ENCODE measurements around the gene TMEM219. TPM values are rescaled to one million over a fixed set of nuclear protein-coding genes. Genes with fewer than 3 reads are reported as not detected.

Gene TMEM219
- total RNA-seq, 2 donors from 2014 or later: 122 to 136 TPM

GRCh38 chr16:30004424-30004776 lies 42.5 kb downstream of the TMEM219 start:
- H3K27me3 ChIP-seq (ENCODE audit: control insufficient read depth, insufficient read depth, low read length, poor library complexity, severe bottlenecking): no peaks in the 10 kb centered on the region
- 94 to 97% methylated on average over 10 to 19 of the region's 19 CpGs for WGBS, 2 experiments (ENCODE audit: insufficient coverage in 1 of 2, insufficient read length in 1 of 2)
- no peaks in the 10 kb centered on the region for H3K9me3 Mint-ChIP-seq
- H3K36me3 ChIP-seq (ENCODE audit: control insufficient read depth, insufficient read depth, low read length): peaks cover 15% of the 10 kb centered on the region
- no peak overlapping the region for H3K27ac ChIP-seq (ENCODE audit: low read depth, low read length)
- H3K4me1 Mint-ChIP-seq: no peaks in the 10 kb centered on the region
- DNase-seq: no peak
- H3K36me3 Mint-ChIP-seq (ENCODE audit: low read depth): peaks cover 15% of the 10 kb centered on the region
- H3K27me3 Mint-ChIP-seq (ENCODE audit: insufficient read depth): peaks cover 14% of the 10 kb centered on the region
- no peaks in the 10 kb centered on the region for H3K4me1 ChIP-seq (ENCODE audit: control insufficient read depth, insufficient read depth, low read length)
- no peak overlapping the region for H3K4me3 Mint-ChIP-seq
- H3K9me3 ChIP-seq (ENCODE audit: control insufficient read depth, low read length): no peaks in the 10 kb centered on the region
- no peak overlapping the region for H3K4me3 ChIP-seq (ENCODE audit: low read length)
- TF ChIP-seq, protein P1, sequence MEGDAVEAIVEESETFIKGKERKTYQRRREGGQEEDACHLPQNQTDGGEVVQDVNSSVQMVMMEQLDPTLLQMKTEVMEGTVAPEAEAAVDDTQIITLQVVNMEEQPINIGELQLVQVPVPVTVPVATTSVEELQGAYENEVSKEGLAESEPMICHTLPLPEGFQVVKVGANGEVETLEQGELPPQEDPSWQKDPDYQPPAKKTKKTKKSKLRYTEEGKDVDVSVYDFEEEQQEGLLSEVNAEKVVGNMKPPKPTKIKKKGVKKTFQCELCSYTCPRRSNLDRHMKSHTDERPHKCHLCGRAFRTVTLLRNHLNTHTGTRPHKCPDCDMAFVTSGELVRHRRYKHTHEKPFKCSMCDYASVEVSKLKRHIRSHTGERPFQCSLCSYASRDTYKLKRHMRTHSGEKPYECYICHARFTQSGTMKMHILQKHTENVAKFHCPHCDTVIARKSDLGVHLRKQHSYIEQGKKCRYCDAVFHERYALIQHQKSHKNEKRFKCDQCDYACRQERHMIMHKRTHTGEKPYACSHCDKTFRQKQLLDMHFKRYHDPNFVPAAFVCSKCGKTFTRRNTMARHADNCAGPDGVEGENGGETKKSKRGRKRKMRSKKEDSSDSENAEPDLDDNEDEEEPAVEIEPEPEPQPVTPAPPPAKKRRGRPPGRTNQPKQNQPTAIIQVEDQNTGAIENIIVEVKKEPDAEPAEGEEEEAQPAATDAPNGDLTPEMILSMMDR (conservative IDR thresholded peaks at IDR 0.05): no peak
- H3K9ac ChIP-seq (ENCODE audit: extremely low read depth, low read length, poor library complexity, severe bottlenecking): no peak overlapping the region
- no peak overlapping the region for H3K27ac Mint-ChIP-seq

GRCh38 chr16:30004811-30005242 lies 42.9 kb downstream of the TMEM219 start:
- no peak overlapping the region for H3K27ac Mint-ChIP-seq
- H3K4me3 Mint-ChIP-seq: no peak overlapping the region
- peaks cover 11% of the 10 kb centered on the region for H3K36me3 Mint-ChIP-seq (ENCODE audit: low read depth)
- H3K27ac ChIP-seq (ENCODE audit: low read depth, low read length): no peak overlapping the region
- peaks cover 15% of the 10 kb centered on the region for H3K36me3 ChIP-seq (ENCODE audit: control insufficient read depth, insufficient read depth, low read length)
- no peak overlapping the region for H3K4me3 ChIP-seq (ENCODE audit: low read length)
- no peak for DNase-seq
- WGBS, 2 experiments (ENCODE audit: insufficient coverage in 1 of 2, insufficient read length in 1 of 2): 86 to 92% methylated on average over 5 to 9 of the region's 11 CpGs
- H3K9me3 Mint-ChIP-seq: no peaks in the 10 kb centered on the region
- H3K27me3 Mint-ChIP-seq (ENCODE audit: insufficient read depth): peaks cover 18% of the 10 kb centered on the region
- H3K4me1 ChIP-seq (ENCODE audit: control insufficient read depth, insufficient read depth, low read length): no peaks in the 10 kb centered on the region
- H3K9ac ChIP-seq (ENCODE audit: extremely low read depth, low read length, poor library complexity, severe bottlenecking): no peak overlapping the region
- no peaks in the 10 kb centered on the region for H3K9me3 ChIP-seq (ENCODE audit: control insufficient read depth, low read length)
- no peaks in the 10 kb centered on the region for H3K4me1 Mint-ChIP-seq
- TF ChIP-seq, protein P1 (conservative IDR thresholded peaks at IDR 0.05): no peak
- H3K27me3 ChIP-seq (ENCODE audit: control insufficient read depth, insufficient read depth, low read length, poor library complexity, severe bottlenecking): peaks cover 1% of the 10 kb centered on the region

- WGBS, 2 experiments (ENCODE audit: insufficient coverage in 1 of 2, insufficient read length in 1 of 2): 86 to 89% methylated on average over 18 to 32 of the region's 35 CpGs
- H3K9ac ChIP-seq (ENCODE audit: extremely low read depth, low read length, poor library complexity, severe bottlenecking): no peak overlapping the region
- H3K9me3 Mint-ChIP-seq: no peaks in the 10 kb centered on the region
Observed at GRCh38 chr16:30005341-30006094, 43.6 kb downstream of the TMEM219 start.

More at GRCh38 chr16:30005341-30006094, 43.6 kb downstream of the TMEM219 start:
- Histone ChIP-seq H3K36me3 (ENCODE audit: control insufficient read depth, insufficient read depth, low read length) (peaks cover 15% of the 10 kb centered on the region), H3K27me3 (ENCODE audit: control insufficient read depth, insufficient read depth, low read length, poor library complexity, severe bottlenecking) (peaks cover 8% of the 10 kb centered on the region), H3K4me3 (ENCODE audit: low read length) (no peak overlapping the region), H3K27ac (ENCODE audit: low read depth, low read length) (no peak overlapping the region), H3K4me1 (ENCODE audit: control insufficient read depth, insufficient read depth, low read length) (no peaks in the 10 kb centered on the region), H3K9me3 (ENCODE audit: control insufficient read depth, low read length) (no peaks in the 10 kb centered on the region)
- H3K36me3 Mint-ChIP-seq (ENCODE audit: low read depth): peaks cover 11% of the 10 kb centered on the region
- no peak overlapping the region for H3K4me3 Mint-ChIP-seq
- H3K27me3 Mint-ChIP-seq (ENCODE audit: insufficient read depth): peaks cover 24% of the 10 kb centered on the region
- peaks cover 1% of the 10 kb centered on the region for H3K4me1 Mint-ChIP-seq
- no peak overlapping the region for H3K27ac Mint-ChIP-seq
- peak; percentile 75 for DNase-seq
- TF ChIP-seq, protein P1 (conservative IDR thresholded peaks at IDR 0.05): peak; percentile 89
